Endothelial cell of umbilical vein (primary cell): ENCODE results near the gene ZBTB7C. TPM values are rescaled to one million over a fixed set of nuclear protein-coding genes. Genes with fewer than 3 reads are reported as not detected.
A peak's percentile ranks its signal among the peaks of the same experiment; 100 is the strongest.

Source experiments
- BruUV-seq: library from RNA; stranded (reverse); fragments of 400-500 nt; replicated peaks from 2 replicates; lab custom pipeline; 2021; lab: Mats Ljungman, UMichigan
- CTCF ChIA-PET: fragments of 300-600, 350-600 bp; sonication (Branson Sonifier 250); formaldehyde crosslinking; loops from one replicate; lab custom pipeline; 2021; ENCODE audit warnings: antibody characterized with exemption, inconsistent platforms; lab: Charles Lee
- POLR2A ChIA-PET: fragments of 300-600, 350-600 bp; sonication (Branson Sonifier 250); formaldehyde crosslinking; loops from one replicate; lab custom pipeline; 2021; ENCODE audit warnings: antibody characterized with exemption, inconsistent platforms; lab: Charles Lee
- DNase-seq: peaks from one replicate; pipeline ENCODE4 v3.0.0-alpha.2; 2011; ENCODE audit warnings: low read depth, low spot score
- FAIRE-seq: peaks from 2 replicates; lab custom pipeline; 2011; peaks lifted over from hg19 to GRCh38; lab: Jason Lieb, UNC
- H2AFZ ChIP-seq: 2 replicates; pipeline ENCODE4 v1.6.0; 2012; ENCODE audit warnings: low read depth, low read length, control low read depth, inconsistent platforms
- H3K27ac ChIP-seq: 2 replicates; pipeline ENCODE4 v1.5.1; 2011; ENCODE audit warnings: low read depth, mild to moderate bottlenecking, control low read depth, low read length, moderate library complexity; ENCODE audit not compliant: insufficient read depth
- H3K27me3 ChIP-seq, 2 experiments: 2 replicates each; pipeline versions ENCODE4 v1.6.0 to v1.6.1; 2011; ENCODE audit warnings: low read length in 2 of 2, mixed read lengths in 1 of 2; ENCODE audit not compliant: control insufficient read depth in 2 of 2, insufficient read depth in 2 of 2
- H3K36me3 ChIP-seq, 2 experiments: 2 replicates in 1 of 2; 3 replicates in 1 of 2; pipeline ENCODE4 v1.5.1; 2011; ENCODE audit warnings: low read length in 2 of 2, mild to moderate bottlenecking in 1 of 2, moderate library complexity in 1 of 2; ENCODE audit not compliant: control insufficient read depth in 2 of 2, insufficient read depth in 2 of 2; ENCODE audit errors: extremely low read depth in 1 of 2
- H3K4me1 ChIP-seq: 3 replicates; pipeline ENCODE4 v1.5.1; 2011; ENCODE audit warnings: mild to moderate bottlenecking, low read length; ENCODE audit not compliant: control insufficient read depth, insufficient read depth; ENCODE audit errors: extremely low read depth
- H3K4me2 ChIP-seq: 2 replicates; pipeline ENCODE4 v1.6.1; 2011; ENCODE audit warnings: low read length, control low read depth, mixed read lengths; ENCODE audit not compliant: insufficient read depth
- H3K4me3 ChIP-seq, 3 experiments: fragments of 200-600 bp in 1 of 3; sonication (generic), shearing (Covaris generic) in 1 of 3; replicated peaks in 1 of 3; 2 replicates each; pipeline ENCODE4 v1.5.1; 2011 to 2016; ENCODE audit warnings: control low read depth in 3 of 3, low read length in 3 of 3, mild to moderate bottlenecking in 2 of 3, inconsistent platforms in 1 of 3, low read depth in 1 of 3, moderate library complexity in 1 of 3; ENCODE audit not compliant: insufficient read depth in 1 of 3
- H3K79me2 ChIP-seq: 2 replicates; pipeline ENCODE4 v1.6.0; 2012; ENCODE audit warnings: low read length, inconsistent platforms; ENCODE audit not compliant: control insufficient read depth, insufficient read depth
- H3K9ac ChIP-seq: replicated peaks from 2 replicates; pipeline ENCODE3; 2011; ENCODE audit warnings: low read length, control low read depth; ENCODE audit not compliant: insufficient read depth; ENCODE audit errors: extremely low read depth
- H3K9me1 ChIP-seq: replicated peaks from 3 replicates; pipeline ENCODE4 v1.6.0; 2011; ENCODE audit warnings: mild to moderate bottlenecking, low read length; ENCODE audit not compliant: control insufficient read depth, insufficient read depth; ENCODE audit errors: extremely low read depth
- H3K9me3 ChIP-seq: replicated peaks from 2 replicates; pipeline ENCODE4 v1.5.1; 2012; ENCODE audit warnings: low read length, inconsistent platforms; ENCODE audit not compliant: control insufficient read depth, insufficient read depth
- H4K20me1 ChIP-seq: replicated peaks from 2 replicates; pipeline ENCODE3; 2011; ENCODE audit warnings: mild to moderate bottlenecking, low read length; ENCODE audit not compliant: control insufficient read depth, insufficient read depth; ENCODE audit errors: extremely low read depth
- CTCF ChIP-seq, 2 donors: IDR thresholded peaks; 1 replicate in 1 of 2; 2 replicates in 1 of 2; pipeline ENCODE4 v1.5.1; 2011; ENCODE audit warnings: low read length in 2 of 2, mild to moderate bottlenecking in 2 of 2, moderate library complexity in 2 of 2, control low read depth in 1 of 2, inconsistent platforms in 1 of 2, low read depth in 1 of 2; ENCODE audit not compliant: insufficient read depth in 1 of 2; ENCODE audit errors: extremely low read depth in 1 of 2
- EZH2 ChIP-seq: IDR thresholded peaks from 2 replicates; pipeline ENCODE4 v1.6.1; 2012; ENCODE audit warnings: borderline replicate concordance, low read depth, mild to moderate bottlenecking, moderate library complexity, low read length, inconsistent platforms; ENCODE audit not compliant: severe bottlenecking
- FOS ChIP-seq: IDR thresholded peaks from 2 replicates; pipeline ENCODE4 v1.6.1; 2011; ENCODE audit warnings: mild to moderate bottlenecking, low read length, moderate library complexity, borderline replicate concordance; ENCODE audit not compliant: insufficient read depth
- JUN ChIP-seq: IDR thresholded peaks from 2 replicates; pipeline ENCODE4 v1.6.1; 2011; ENCODE audit warnings: borderline replicate concordance, low read depth; ENCODE audit not compliant: insufficient read length, insufficient read depth
- MAX ChIP-seq: IDR thresholded peaks from 2 replicates; pipeline ENCODE4 v1.6.1; 2011; ENCODE audit not compliant: insufficient read depth, insufficient read length
- MYC ChIP-seq: IDR thresholded peaks from one replicate; pipeline ENCODE4 v1.6.1; 2011; ENCODE audit warnings: mild to moderate bottlenecking, low read depth, low read length
- POLR2A ChIP-seq: IDR thresholded peaks from 2 replicates; pipeline ENCODE4 v1.6.1; 2012; ENCODE audit warnings: low read depth, mild to moderate bottlenecking, control low read depth, low read length
- POLR2AphosphoS5 ChIP-seq: IDR thresholded peaks from 2 replicates; pipeline ENCODE4 v1.6.1; 2012; ENCODE audit warnings: low read depth, mild to moderate bottlenecking, control low read depth, low read length, moderate library complexity; ENCODE audit not compliant: insufficient read depth
- dilution Hi-C: fragments of 300-500 bp; cut with MboI; formaldehyde crosslinking; loops from one replicate; pipeline ENCODE4 v1.15.0; 2019; ENCODE audit warnings: low sequenced_read_pairs; ENCODE audit not compliant: extremely low pct_ligation_motif_present
- intact Hi-C: fragments of 100-400 bp; cut with micrococcal nuclease; formaldehyde crosslinking; loops from one replicate; pipeline ENCODE4 v1.10.0; 2022
- polyA plus RNA-seq, 4 experiments: library from polyadenylated mRNA; depleted of rRNA in 3 of 4; stranded (reverse) in 3 of 4; unstranded in 1 of 4; fragments of >200 nt; gene quantifications; 2 replicates each; pipeline versions ENCODE4 v1.2.1 to v1.2.3, GENCODE V29; 2011 to 2012; ENCODE audit warnings: missing spikeins in 1 of 4
- total RNA-seq: library from RNA; stranded (reverse); gene quantifications from 2 replicates; pipeline ENCODE4 v1.2.3, GENCODE V29; 2021

ZBTB7C gene
- total and polyA plus RNA-seq, 2 donors (not counting 3 experiments of a cell fraction or from before 2014, with no cell fraction given) = not detected

GRCh38 chr18:48002933-48003365, 406.2 kb downstream of the ZBTB7C start:
- H3K27me3 ChIP-seq = no peaks in the 10 kb centered on the region
- H3K27ac ChIP-seq = peak overlapping the region; percentile 86
- H3K4me2 ChIP-seq = peak overlapping the region; percentile 4
- H3K4me1 ChIP-seq = peaks cover 20% of the 10 kb centered on the region
- H3K9me3 ChIP-seq = no peaks in the 10 kb centered on the region
- ChIA-PET CTCF (interaction anchor here (0.9 to 2.1 kb wide), 2 partner anchors 15 to 230 kb away, joined by 3 to 5 read pairs; no protein-coding TSS in a partner anchor), POLR2A (no interaction called here)
- no peaks in the 10 kb centered on the region for H3K9me1 ChIP-seq
- no peaks in the 10 kb centered on the region for H4K20me1 ChIP-seq
- peak overlapping the region; percentile 58 for H3K9ac ChIP-seq
- FAIRE-seq = peak; percentile 85
- intact Hi-C loops (loop anchor here (1.0 to 10.0 kb wide), 2 partner anchors 72 to 532 kb away; partner anchors contain the start of gene CTIF), dilution Hi-C loops (no loop called here)
- no peaks in the 10 kb centered on the region for H3K79me2 ChIP-seq
- H2AFZ ChIP-seq = peak overlapping the region; percentile 30
- H3K36me3 ChIP-seq = no peaks in the 10 kb centered on the region
- DNase-seq = peak; percentile 78
- no TSS peak for BruUV-seq
- no peak overlapping the region for H3K4me3 ChIP-seq
- peak; percentile 76 for TF ChIP-seq JUN
- TF ChIP-seq POLR2A = no peak
- TF ChIP-seq MYC = no peak
- TF ChIP-seq MAX = peak; percentile 4
- TF ChIP-seq CTCF (IDR thresholded peaks at IDR 0.05; ENCODE audit: extremely low read depth in 1 of 2, insufficient read depth in 1 of 2, low read depth in 1 of 2, low read length in 2 of 2) = no peak
- TF ChIP-seq POLR2AphosphoS5 = peak; percentile 46
- TF ChIP-seq EZH2 = no peak
- TF ChIP-seq FOS = peak; percentile 35
